ENCODE data around the gene MAP7. TPM values are rescaled to one million over a fixed set of nuclear protein-coding genes. Genes with fewer than 3 reads are reported as not detected.

The MAP7 gene
- total and polyA plus RNA-seq, 5 donors = 0.79 to 2.5 (median 1.6) TPM

- DNase-seq = no peak
- Histone ChIP-seq H3K4me1 (ENCODE audit: control insufficient read depth, insufficient read depth, low read length) (no peaks in the 10 kb centered on the region), H3K27me3 (ENCODE audit: control insufficient read depth, insufficient read depth) (no peaks in the 10 kb centered on the region), H3K27ac (ENCODE audit: low read length) (no peak overlapping the region), H3K9me3 (ENCODE audit: control insufficient read depth, low read length) (no peaks in the 10 kb centered on the region), H3K4me3 (ENCODE audit: low read length) (no peak overlapping the region)
- WGBS = 66% methylated on average over 3 of the region's 3 CpGs
- no peak for ATAC-seq
- intact Hi-C loops (cut with DNase I) = no loop called here
Observed at GRCh38 chr6:136420853-136421252, 129.4 kb downstream of the MAP7 start.

DNA sequence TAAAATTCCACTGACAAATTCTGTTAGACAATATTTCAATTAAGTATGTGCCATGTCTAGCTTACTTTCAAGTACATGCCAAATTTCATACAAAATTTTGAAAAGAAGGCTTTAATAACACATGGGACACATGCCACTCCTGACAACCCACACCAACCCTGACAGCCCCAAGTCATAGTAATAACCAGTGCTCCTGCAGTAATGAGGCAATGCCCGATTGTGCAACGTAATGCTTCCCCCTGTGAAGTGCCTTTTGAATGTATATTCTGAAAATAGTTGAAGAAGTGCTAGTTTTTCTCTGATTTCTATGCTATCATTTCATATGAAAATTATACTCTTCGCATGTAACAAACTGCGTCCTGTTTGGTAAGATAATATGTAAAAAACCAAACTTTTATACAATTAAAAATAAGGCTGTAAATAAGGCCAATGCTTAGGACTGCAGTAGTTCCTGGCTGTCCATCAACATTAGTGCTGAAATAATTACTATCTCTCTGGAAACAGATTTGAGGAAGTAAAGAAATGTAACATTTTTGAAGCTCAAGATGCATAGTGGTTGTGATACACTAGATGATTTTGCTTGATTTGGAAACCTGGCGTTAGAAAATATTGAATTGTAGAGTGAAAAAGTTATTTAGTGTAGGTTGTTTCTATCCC is 134.7 kb downstream of the MAP7 start:
- WGBS = 79% methylated on average over 5 of the region's 5 CpGs
- H3K27ac ChIP-seq (ENCODE audit: low read length) = no peak overlapping the region
- no peaks in the 10 kb centered on the region for H3K4me1 ChIP-seq (ENCODE audit: control insufficient read depth, insufficient read depth, low read length)
- intact Hi-C loops (cut with DNase I) = no loop called here
- DNase-seq (peak in 1 of 3 donors; percentile 41), ATAC-seq (no peak)
- H3K9me3 ChIP-seq (ENCODE audit: control insufficient read depth, low read length) = no peaks in the 10 kb centered on the region
- H3K4me3 ChIP-seq (ENCODE audit: low read length) = no peak overlapping the region
- H3K27me3 ChIP-seq (ENCODE audit: control insufficient read depth, insufficient read depth) = no peaks in the 10 kb centered on the region

- Histone ChIP-seq H3K4me1 (ENCODE audit: control insufficient read depth, insufficient read depth, low read length) (no peaks in the 10 kb centered on the region), H3K27me3 (ENCODE audit: control insufficient read depth, insufficient read depth) (no peaks in the 10 kb centered on the region), H3K4me3 (ENCODE audit: low read length) (no peak overlapping the region), H3K27ac (ENCODE audit: low read length) (no peak overlapping the region), H3K9me3 (ENCODE audit: control insufficient read depth, low read length) (no peaks in the 10 kb centered on the region)
- 92% methylated on average over 3 of the region's 3 CpGs for WGBS
- intact Hi-C loops (cut with DNase I) = no loop called here
- no peak for DNase-seq
- no peak for ATAC-seq
Observed at GRCh38 chr6:136412410-136412809, 137.8 kb downstream of the MAP7 start.

DNA sequence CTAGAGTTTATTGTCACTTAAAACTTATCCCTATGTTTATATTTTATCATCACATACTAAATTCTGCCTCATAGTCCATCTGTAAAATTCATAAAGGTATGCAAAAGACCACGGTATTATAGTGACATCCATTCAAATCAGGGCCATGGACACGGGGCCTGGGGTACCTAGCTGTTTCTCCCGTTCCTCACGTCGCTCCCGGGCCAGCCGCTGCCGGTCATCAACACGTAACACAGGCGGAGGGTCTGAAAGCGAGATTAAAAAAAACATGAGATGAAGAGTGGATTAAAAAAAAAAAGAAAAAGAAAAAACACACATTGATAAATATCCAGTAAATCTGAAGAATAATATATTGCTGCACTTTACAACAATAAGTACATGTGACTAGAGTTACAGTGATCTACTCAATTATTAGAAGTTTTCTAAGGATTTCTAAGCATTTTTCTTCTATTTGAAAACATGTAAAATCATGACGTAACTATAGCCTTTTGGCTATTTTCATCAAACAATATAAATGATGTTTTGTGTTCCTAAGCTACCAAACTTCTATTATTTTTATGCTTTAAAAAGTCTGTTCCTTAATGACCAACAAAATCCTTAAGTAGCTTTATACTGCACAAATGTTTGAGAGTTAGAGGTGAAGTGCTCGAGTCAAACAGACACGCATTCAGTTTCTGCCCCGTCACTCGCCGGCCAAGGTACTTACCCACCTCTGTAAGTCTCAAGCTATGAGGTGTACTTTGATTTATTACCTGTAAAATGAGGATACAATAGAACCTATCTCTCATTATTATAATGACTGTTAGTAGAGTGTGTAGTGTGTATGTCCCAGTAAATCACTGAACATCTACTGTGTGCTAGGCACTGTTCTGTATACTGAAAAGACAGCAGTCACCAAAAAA is 138.5 kb downstream of the MAP7 start:
- H3K27ac ChIP-seq (ENCODE audit: low read length) = no peak overlapping the region
- no peaks in the 10 kb centered on the region for H3K4me1 ChIP-seq (ENCODE audit: control insufficient read depth, insufficient read depth, low read length)
- WGBS = 94% methylated on average over 17 of the region's 17 CpGs
- H3K9me3 ChIP-seq (ENCODE audit: control insufficient read depth, low read length) = no peaks in the 10 kb centered on the region
- DNase-seq (no peak), ATAC-seq (no peak)
- intact Hi-C loops (cut with DNase I) = no loop called here
- H3K27me3 ChIP-seq (ENCODE audit: control insufficient read depth, insufficient read depth) = no peaks in the 10 kb centered on the region
- no peak overlapping the region for H3K4me3 ChIP-seq (ENCODE audit: low read length)

GRCh38 chr6:136411025-136411325 is 139.2 kb downstream of the MAP7 start:
- intact Hi-C loops (cut with DNase I) = no loop called here
- H3K27me3 ChIP-seq (ENCODE audit: control insufficient read depth, insufficient read depth) = no peaks in the 10 kb centered on the region

DNA sequence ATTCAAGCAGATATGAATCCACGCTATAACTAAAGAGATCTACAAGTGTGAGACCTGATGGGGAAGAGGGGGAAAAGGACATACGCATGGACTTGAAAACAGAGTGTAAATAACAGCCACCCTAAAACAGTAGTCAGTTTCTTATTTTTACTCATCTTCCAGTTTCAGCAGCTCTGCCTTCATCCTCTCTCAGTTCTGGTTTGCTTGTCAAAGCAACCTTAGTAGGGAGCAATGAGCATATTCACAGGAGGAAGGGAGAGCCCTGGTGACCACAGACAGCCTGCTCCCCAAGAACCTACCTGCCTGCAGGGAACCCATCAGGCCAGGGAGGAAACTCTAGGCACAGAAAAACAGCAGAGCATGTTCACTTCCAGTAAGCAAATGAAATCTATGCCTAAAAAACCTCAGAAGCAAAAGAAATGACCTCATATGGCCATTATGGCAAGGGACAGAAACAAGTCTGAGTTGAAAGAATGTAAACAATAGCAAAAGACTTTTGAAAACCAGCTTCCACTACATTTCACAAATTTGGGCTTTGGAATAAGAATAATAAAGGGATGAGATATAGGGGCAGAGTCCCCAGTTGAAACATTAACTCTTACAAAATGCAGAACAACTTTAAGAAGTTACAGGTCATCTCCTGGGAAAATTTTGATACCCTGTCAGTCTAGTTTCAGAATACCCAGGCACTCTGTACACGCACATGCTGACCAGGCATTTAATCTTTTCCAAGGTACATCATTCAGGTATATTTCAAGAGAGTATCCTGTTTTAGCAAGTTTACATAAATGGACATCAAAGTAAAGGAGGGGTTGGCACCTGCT is 139.8 kb downstream of the MAP7 start:
- no peak for ATAC-seq
- intact Hi-C loops (cut with DNase I) = no loop called here
- WGBS = 86% methylated on average over 3 of the region's 3 CpGs

More at GRCh38 chr6:136411025-136411325, 139.2 kb downstream of the MAP7 start:
- Histone ChIP-seq H3K4me3 (ENCODE audit: low read length) (no peak overlapping the region), H3K4me1 (ENCODE audit: control insufficient read depth, insufficient read depth, low read length) (no peaks in the 10 kb centered on the region), H3K27ac (ENCODE audit: low read length) (no peak overlapping the region), H3K9me3 (ENCODE audit: control insufficient read depth, low read length) (no peaks in the 10 kb centered on the region)
- ATAC-seq (no peak), DNase-seq (no peak)
- WGBS = 46% methylated on average over 1 of the region's 1 CpG

DNA sequence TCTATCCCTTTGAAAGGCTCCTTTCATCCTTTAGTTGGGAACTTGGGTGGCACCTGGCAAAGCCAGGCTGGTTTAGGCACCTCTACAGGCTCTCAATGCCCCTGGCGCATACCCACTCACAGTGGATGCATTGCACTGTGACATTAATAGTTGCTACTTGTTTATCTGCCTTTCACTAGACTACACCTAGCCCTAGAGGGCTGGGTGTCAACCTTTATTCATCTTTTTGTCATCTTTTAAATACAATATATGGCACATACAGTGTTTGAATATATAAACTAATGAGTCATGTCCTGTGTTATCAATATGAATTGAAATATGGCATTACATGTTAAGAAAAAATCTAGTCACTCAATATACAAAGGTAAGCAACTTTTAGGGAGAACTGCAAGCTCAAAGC is 140.6 kb downstream of the MAP7 start:
- no peak for ATAC-seq
- Histone ChIP-seq H3K9me3 (ENCODE audit: control insufficient read depth, low read length) (no peaks in the 10 kb centered on the region), H3K4me3 (ENCODE audit: low read length) (no peak overlapping the region), H3K4me1 (ENCODE audit: control insufficient read depth, insufficient read depth, low read length) (no peaks in the 10 kb centered on the region), H3K27me3 (ENCODE audit: control insufficient read depth, insufficient read depth) (no peaks in the 10 kb centered on the region), H3K27ac (ENCODE audit: low read length) (no peak overlapping the region)
- WGBS = 94% methylated on average over 1 of the region's 1 CpG
- intact Hi-C loops (cut with DNase I) = no loop called here
- no peak for DNase-seq

More for the DNA sequence above, 139.8 kb downstream of the MAP7 start:
- Histone ChIP-seq H3K9me3 (ENCODE audit: control insufficient read depth, low read length) (no peaks in the 10 kb centered on the region), H3K27ac (ENCODE audit: low read length) (no peak overlapping the region), H3K4me1 (ENCODE audit: control insufficient read depth, insufficient read depth, low read length) (no peaks in the 10 kb centered on the region), H3K4me3 (ENCODE audit: low read length) (no peak overlapping the region), H3K27me3 (ENCODE audit: control insufficient read depth, insufficient read depth) (no peaks in the 10 kb centered on the region)
- DNase-seq = no peak

GRCh38 chr6:136408204-136408603 is 142.0 kb downstream of the MAP7 start:
- no peak overlapping the region for H3K27ac ChIP-seq (ENCODE audit: low read length)
- no peak for DNase-seq
- no peak overlapping the region for H3K4me3 ChIP-seq (ENCODE audit: low read length)
- no peak for ATAC-seq
- intact Hi-C loops (cut with DNase I) = no loop called here
- H3K27me3 ChIP-seq (ENCODE audit: control insufficient read depth, insufficient read depth) = no peaks in the 10 kb centered on the region
- peaks cover 1% of the 10 kb centered on the region for H3K4me1 ChIP-seq (ENCODE audit: control insufficient read depth, insufficient read depth, low read length)
- WGBS = 57% methylated on average over 4 of the region's 4 CpGs
- no peaks in the 10 kb centered on the region for H3K9me3 ChIP-seq (ENCODE audit: control insufficient read depth, low read length)

- DNase-seq (no peak), ATAC-seq (peak in 1 of 2 donors; percentile 31)
- intact Hi-C loops (cut with DNase I) = no loop called here
- no peaks in the 10 kb centered on the region for H3K9me3 ChIP-seq (ENCODE audit: control insufficient read depth, low read length)
- H3K4me3 ChIP-seq (ENCODE audit: low read length) = no peak overlapping the region
- H3K27me3 ChIP-seq (ENCODE audit: control insufficient read depth, insufficient read depth) = no peaks in the 10 kb centered on the region
- 59% methylated on average over 3 of the region's 3 CpGs for WGBS
- no peak overlapping the region for H3K27ac ChIP-seq (ENCODE audit: low read length)
- peaks cover 1% of the 10 kb centered on the region for H3K4me1 ChIP-seq (ENCODE audit: control insufficient read depth, insufficient read depth, low read length)
Observed at GRCh38 chr6:136405420-136406029, 144.7 kb downstream of the MAP7 start.

DNA sequence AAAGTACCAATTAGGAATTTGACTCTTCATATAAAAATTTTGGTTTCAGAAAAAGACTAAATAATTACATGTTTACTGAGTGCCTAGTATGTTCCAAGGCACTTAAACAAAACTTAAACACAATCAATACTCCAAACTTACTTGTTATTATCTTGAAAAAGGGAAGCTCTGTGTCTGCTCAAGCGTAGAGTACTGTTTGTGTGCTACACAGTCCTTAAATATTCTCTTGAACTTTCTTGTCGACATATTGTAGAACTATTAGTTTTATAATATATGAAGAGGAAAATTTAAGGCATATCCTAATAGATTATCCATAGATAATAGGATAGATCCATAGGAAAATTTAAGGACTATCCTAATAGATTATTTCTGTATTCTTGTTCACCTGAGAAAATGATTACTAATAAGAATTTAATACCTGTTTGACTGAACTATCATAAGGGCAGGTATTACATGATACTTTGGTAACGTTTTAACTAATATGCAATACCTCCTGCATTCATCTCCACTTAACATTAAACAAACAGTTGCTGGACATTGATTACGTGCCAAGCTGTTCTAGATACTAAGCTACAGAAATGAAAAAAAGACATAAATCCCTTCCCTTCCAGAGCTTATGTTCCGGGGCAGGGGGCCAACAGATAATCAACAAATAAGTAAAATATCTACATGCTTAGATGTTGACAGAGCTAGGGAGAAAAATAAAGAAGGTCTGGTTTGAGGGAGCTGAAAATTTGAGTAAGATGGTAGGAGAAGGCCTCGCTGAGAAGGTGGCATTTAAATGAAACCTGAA is 145.4 kb downstream of the MAP7 start:
- Histone ChIP-seq H3K9me3 (ENCODE audit: control insufficient read depth, low read length) (no peaks in the 10 kb centered on the region), H3K4me3 (ENCODE audit: low read length) (no peak overlapping the region), H3K4me1 (ENCODE audit: control insufficient read depth, insufficient read depth, low read length) (peaks cover 1% of the 10 kb centered on the region), H3K27ac (ENCODE audit: low read length) (no peak overlapping the region), H3K27me3 (ENCODE audit: control insufficient read depth, insufficient read depth) (no peaks in the 10 kb centered on the region)
- intact Hi-C loops (cut with DNase I) = no loop called here
- 81% methylated on average over 6 of the region's 6 CpGs for WGBS
- DNase-seq (no peak), ATAC-seq (no peak)

Data from right cardiac atrium (tissue), 5 donors.